ENCODE results near the gene MAL.

Gene MAL

DNA sequence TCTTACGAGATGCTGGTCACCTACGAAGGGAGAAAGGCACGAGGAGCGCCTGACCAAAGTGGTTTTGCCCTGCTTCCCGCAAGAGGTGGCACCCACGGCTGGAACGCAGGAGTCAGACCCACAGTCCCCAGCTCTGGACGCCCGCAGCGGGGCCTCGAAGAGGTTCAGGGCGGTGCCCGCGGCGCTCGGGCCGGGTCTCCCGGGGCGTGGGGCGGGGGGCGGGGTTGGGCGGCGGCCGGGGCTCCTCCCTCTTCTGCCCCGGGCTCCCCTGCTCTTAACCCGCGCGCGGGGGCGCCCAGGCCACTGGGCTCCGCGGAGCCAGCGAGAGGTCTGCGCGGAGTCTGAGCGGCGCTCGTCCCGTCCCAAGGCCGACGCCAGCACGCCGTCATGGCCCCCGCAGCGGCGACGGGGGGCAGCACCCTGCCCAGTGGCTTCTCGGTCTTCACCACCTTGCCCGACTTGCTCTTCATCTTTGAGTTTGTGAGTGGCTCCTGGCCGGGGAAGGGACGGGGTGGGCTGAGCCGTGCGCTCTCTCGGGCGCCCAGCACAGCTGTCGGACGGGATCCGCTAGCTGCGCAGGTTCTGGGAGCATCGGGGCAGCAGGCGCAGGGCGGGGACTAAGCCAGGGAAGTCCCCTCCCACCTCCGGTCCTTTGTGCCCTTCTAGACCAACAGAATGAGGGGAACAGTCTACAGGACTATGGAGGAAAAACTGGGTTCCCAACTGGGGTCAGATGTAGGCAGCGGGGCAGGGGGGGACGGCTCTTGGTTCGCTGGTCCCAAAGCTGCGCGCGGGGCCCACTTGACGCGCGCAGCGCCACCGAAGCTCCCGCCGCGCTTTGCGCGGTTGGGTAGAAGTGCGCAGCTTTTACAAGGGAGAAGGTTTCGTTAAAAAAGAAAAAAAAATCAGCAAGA is at the start of gene MAL:
MAL (plus strand) TSS at position 303 of the 914 bp plus-strand sequence; CDS start at position 388, 85 bp downstream.
- peak in 1 of 2 donors; percentile 33 for DNase-seq (ENCODE audit: low read depth in 2 of 2)

DNA sequence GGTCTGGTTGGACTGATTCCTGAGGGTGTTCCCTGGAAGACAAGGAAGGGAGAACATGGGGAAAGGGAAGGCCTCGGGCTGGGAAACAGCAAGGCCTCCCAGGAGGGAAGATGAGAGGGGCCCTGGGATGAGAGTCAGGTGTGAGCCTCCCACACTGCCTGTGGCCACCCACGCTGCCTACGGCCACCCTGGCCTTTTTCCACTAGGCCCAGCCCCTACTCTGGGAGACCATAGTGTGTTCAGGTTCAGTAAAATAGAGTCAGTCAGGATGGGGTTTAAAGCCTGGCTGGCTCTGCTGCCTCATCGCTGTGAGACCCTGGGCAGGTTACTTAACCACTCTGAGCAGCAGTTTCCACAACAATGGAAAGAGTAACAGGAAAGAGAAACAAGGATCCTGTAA is 47.7 kb upstream of the MAL start:
- no peak for DNase-seq (ENCODE audit: low read depth in 2 of 2)

DNA sequence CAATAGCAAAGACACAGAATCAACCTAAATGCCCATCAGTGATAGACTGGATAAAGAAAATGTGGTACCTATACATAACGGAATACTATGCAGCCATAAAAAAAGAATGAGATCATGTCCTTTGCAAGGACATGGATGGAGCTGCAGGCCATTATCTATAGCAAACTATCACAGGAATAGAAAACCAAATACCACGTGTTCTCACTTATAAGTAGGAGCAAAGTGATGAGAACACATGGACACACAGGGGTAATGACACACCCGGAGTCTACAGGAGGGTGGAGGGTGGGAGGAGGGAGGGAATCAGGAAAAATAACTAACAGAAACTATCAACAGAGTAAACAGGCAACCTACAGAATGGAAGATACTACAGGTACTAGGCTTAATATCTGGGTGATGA is 46.6 kb upstream of the MAL start:
- DNase-seq (ENCODE audit: low read depth in 2 of 2), result no peak

DNA sequence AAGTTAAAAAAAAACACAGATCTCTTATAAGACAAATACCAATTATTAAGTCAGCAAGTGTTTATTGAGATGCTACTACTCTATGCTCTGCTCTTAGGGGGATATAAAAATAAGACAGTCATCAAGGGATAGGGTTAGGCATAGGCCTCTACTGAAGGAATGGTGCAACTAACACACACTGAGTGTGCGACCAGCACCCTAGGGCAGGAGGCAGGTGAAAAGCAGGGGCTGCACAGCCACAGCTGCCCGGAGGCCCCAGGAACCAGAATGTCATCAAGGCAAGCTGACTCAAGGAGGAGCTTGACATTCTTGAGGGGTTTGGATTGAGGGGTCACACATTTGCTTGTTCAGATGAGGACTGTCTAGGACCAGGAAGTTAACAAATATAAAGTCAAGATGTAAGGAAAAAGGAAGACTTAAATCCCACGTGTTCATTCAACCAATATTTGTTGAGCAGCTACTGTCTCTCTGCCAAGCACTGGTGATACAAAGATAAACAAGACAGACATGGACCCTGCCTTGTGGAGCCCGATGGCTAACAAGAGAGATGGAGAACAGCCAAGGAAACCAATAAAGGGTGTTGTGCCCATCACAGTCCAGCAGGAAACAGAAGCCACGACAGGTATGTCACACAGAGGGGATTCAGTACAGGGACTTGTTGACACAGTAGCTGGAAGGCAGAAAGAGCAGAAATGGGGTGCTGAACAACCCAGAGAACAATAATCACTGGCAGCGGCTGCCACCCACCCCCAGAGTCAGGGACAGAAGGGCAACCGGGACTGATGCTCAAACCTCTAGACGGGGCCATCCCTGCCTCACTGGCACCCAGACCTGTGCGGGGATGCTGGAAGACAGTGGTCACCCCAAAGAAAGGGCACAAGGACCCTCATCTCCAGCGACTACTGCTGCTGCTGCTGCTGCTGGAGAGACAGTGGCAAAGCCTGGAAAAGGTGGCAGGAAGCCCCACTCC is 45.8 kb upstream of the MAL start:
- no peak for DNase-seq (ENCODE audit: low read depth in 2 of 2)

DNA sequence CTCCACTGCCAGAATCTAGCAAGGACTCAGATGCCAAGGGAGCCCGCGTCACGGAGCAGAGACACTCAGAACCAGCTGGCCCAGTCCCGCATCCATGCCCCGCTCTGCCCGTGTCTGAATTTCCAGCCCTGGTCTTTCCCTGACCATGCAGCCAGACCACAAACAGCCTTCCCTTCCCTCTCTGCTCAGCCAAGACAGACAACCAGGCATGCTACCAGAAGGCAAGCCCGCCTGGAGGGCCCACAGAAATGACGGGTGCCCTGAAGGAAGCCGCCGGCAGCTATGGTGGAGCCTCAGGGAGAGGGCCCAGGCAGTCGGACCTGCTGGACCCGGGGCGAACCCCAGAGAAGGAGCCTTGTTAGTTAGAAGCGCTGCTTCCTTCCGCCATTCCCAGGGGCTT is 45.1 kb upstream of the MAL start:
- no peak for DNase-seq (ENCODE audit: low read depth in 2 of 2)

DNA sequence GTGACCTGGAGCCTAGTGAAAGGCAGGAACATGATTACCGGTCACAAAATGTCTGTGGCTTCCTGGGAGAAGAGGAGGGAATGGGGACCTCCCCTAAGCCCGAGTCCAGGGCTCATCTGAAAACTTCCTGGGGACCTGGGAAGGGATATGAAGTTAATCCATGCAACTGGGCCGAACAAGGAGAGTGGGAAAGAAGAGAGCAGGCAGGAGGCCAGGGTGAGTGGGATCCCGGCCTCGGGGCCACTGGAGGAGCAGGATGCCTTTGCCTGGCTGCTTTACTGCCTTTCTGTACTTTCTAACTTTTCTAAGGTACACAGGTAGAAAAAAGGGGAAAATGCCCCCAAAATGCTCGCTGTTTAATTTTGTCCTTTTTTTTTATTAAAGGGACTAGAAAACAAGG is 43.4 kb upstream of the MAL start:
- DNase-seq (ENCODE audit: low read depth in 2 of 2), result no peak

DNA sequence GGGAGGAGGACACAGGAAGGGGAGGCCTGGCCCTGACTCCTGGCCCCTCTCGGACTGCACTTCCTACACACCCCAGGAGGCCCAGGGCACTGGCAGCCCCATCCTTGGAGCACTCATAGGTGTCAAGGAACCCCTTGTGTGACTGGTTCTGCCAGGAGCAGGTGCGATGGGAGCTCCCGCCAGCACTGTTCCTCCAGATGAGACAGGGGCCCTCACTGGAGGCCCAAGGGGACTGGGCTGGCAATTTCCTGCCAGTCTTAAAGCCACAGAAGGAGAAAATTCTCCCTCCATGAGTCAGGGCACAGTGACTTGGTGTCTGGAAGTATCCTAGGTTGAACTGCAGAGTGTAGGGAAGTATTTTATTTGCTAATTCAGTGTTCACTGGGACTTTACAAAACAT is 42.8 kb upstream of the MAL start:
- DNase-seq (ENCODE audit: low read depth in 2 of 2), result no peak

DNA sequence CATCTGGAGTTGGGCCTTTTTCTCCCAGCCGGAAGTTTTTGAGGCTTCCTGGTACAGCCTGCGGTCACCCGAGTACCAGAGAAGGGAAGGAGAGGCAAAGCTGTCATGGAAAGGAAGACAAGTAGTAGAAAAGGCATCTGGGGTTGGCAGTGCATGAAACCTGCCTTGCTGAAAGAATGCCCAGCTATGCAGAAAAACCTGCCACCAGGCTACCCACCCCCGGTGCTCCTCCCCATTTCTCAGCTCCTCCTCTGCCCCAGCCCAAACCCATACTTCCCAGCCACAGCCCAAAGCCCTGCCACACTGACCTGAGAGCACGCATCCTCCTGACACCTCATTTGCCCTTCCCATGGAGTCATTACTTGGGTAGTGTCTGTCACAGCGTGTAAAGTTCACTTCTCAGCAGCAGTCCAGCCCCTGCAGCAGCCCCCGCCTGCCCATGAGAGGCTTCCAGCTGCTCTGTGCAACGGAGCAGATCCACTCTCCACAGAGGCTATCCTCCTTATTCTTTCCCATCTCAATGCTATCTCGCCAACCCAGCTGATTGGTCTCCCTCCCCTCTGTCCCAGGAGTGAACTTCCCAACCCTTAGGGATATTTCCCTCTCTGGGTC is 40.4 kb upstream of the MAL start:
- DNase-seq (ENCODE audit: low read depth in 2 of 2), result no peak

DNA sequence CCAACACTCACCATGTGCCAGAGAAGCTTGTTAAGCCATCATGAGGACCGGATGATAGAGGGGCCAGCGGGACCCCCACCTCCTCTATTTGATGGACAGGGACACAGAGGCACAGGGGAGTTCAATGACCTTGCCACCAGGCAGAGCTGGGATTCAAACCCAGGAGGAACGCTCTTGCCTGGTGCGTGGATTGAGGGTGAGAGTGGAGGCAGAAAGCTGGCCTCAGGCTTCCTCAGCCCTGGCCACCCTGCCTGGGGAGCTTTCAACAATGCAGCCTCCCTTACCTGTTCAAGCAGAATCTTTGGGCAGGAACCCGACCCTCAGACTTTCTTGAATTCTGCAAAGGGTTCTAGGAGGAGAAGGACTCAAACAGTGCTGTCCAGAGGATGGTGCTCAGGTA is 39.9 kb upstream of the MAL start:
- DNase-seq (ENCODE audit: low read depth in 2 of 2), result no peak

DNA sequence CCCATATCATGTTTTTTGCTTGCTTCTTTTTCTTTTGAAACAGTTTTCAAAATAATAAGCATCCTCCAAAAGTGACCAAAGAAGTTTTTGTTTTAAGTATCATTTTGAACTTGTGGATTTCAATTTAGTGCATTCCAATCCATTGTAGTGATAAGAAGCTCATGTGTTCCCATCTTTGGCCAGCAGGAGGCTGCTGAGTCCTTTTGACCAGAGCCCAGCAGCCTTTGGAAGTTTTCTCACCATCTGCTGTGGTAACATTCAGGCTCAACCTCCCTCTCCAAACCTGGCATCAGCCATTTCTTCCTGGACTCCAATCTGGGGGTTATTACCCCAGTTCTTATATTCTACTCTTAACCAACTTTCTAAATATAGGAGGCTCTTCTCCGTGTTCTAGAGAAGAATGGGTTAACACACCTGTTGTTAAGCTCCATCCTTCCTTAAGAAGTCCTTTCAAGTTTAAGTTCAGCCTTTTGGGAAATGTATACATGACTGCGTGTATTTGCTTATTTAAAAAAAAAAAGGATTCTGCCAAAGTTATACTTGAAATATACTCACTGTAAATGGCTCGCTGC is 39.0 kb upstream of the MAL start:
- no peak for DNase-seq (ENCODE audit: low read depth in 2 of 2)

DNA sequence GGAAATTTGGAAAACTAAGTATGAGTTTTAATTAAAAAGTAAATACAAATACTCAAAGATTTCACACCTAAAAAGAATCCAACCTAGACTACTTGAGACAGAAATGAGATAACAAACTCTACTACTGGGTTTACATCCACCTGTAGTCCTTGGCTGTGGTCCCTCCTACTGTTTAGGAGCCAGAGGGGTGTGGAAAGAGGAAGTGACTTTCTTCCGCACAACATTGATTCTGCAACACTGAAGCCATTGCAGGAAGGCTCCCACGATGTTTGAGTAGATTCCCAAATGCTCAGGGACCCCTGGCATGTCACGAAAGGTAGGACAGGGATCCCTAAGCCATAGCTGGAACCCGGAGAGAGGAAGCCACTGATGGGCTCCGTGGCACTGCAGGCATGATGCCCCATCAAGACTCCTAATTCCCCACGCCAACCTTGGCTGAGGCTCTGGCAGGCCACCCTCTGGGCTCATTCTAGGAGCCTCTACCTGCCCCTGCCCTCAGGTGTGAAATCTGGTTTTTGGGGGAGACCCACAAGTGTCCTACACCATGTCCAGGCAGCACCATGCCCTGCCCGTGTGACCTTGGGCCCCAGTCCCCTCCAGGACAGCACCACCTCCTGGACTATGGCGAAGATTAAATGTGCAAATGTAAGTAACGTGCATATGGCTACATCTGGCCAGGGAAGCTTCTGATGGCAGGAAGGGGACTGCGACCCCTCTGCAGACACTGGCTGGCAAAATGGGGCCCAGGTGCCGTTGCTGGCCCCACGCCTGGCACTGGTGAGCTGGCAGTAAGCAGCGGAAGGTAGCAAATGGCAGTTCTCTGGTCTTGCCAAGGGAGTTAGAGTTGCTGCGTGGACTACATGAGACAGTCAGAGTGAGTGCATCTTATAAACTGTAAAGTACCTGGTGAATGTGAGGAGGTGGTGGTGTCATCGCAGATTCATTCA is 38.2 kb upstream of the MAL start:
- no peak for DNase-seq (ENCODE audit: low read depth in 2 of 2)

DNA sequence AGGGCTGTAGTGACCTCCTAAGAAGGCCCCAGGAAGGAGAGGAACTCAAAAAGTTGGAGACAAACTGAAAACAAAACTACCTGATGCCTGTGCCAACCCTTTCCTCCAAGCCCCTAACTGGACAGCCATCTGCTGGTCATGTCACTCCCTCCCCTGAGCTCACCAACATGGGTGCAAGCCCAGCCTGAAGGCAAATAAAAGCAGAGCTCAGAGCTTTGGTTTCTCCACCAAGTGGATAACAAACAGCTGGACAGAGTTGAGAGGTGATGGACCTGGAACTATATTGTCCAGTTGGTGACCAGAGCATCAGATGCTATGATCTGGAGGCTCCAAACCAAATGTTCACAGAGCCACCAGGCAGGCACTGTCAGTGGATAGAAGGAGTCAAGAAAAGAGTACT is 34.6 kb upstream of the MAL start:
- no peak for DNase-seq (ENCODE audit: low read depth in 2 of 2)

DNA sequence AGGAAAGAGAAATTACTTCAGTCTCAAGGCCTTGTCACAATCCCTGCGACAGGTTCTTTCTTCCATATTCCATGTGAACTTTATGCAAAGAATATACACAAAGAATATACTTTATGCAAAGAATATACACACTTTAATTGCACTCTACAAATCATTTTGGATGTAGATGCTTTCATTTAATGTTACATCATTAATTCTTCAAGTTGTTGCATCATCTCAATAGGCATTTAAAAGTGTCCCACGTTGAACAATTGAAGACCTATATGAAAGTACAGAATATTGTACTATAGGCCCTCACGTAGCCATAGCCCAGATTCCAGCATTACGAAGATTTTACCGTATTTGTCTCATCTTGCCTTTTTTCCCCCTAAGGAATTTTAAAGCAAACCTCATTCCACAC is 33.1 kb upstream of the MAL start:
- DNase-seq (ENCODE audit: low read depth in 2 of 2), result no peak

DNA sequence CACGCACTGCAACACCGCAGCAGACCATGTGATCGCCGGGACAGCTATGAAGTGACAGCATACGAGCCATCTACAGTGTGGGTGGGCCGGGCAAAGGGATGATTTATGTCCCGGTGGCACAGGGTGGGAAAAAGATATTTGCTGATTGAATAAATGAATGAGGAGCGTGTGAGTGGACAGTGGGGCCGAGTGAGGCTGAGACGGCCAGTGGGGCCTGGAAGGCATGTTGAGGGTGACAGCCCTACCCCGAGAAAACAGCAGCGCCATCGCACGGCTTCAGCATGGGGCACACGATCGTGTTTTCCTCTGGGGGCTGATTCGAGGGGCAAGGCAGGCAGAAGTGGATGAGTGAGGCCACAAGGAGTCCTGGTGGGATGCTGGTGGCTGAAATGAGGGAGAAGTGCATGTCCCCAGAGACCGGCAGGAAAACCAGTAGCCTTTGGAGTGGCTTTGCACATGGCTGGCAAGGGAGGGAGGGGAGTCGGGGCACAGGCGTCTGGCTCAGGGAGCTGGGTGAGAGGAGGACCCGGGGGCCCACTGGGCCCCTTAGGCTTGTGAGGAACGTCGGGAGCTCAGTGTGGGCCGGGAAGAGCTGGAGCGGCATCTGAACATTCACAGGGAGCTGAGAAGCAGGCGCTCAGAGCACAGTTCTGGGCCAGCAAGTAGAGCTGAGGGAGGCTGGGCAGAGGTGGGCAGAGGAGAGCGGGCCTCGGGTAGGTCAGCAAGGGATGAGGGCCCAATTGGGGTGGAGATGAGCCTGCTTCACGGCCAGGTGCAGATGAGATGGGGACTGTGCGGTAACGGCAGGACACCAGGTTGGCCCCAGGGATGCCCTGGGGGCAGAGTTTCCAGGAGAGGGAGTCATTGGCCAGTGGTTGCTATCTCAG is 32.1 kb upstream of the MAL start:
- DNase-seq (ENCODE audit: low read depth in 2 of 2), result no peak

DNA sequence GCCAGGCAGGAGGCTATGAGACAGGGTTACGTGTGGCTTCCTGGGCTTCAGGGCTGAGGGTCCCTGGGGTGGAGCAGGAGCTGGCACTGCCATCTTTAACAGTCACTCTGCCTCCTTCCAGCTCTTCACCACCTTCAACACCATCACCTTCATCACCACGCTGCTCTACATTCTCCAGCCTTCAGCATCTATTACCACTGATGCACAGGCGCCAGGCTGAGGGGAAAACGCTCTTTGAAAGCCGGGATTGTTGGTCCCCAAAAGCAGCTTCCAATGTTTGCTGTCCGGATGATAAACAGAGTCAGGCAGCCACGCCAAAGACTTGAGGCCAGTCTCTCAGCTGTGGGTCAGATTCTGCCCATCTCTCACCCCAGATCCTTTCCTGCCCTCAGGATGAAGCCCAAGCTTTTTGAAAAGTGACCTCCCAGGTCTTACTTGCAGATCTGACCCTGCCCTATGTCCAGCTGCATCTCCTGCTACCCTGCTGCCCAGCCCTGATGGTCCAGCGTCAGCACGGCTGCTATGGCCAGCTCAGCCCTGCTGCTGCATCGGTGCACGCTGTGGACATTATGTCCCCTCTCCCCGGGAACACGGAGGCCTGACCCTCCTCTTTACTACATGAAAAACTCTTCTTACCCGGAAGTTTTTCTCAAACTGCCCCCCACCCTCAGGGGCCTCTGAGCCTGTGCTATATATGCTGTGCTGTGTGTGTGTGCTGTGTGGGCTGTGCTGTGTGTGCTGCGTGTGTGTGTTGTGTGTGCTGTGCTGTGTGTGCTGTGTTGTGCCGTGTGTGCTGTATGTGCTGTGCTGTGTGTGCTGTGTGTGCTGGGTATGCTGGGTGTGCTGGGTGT is 31.2 kb upstream of the MAL start:
- no peak for DNase-seq (ENCODE audit: low read depth in 2 of 2)

DNA sequence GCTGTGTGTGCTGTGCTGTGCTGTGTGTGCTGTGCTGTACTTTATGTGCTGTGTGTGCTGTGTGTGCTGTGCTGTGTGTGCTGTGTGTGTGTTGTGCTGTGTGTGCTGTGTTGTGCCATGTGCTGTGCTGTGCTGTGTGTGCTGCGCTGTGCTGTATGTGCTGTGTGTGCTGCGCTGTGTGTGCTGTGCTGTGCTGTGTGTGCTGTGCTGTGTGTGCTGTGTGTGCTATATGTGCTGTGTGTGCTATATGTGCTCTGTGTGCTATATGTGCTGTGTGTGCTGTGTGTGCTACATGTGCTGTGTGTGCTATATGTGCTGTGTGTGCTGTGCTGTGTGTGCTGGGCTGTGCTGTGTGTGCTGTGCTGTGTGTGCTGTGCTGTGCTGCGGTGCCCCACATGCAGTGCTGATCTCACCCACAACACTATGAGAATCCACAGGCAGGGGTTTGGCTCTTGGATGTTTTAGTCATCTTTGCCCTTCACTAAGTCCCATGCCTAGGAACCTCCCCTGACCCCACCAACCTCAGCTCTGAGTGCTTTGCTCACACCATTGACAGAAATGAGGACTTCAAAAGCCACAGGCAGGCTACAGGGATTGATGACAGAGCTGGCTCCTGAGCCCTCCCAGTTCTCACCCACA is 30.5 kb upstream of the MAL start:
- no peak for DNase-seq (ENCODE audit: low read depth in 2 of 2)

DNA sequence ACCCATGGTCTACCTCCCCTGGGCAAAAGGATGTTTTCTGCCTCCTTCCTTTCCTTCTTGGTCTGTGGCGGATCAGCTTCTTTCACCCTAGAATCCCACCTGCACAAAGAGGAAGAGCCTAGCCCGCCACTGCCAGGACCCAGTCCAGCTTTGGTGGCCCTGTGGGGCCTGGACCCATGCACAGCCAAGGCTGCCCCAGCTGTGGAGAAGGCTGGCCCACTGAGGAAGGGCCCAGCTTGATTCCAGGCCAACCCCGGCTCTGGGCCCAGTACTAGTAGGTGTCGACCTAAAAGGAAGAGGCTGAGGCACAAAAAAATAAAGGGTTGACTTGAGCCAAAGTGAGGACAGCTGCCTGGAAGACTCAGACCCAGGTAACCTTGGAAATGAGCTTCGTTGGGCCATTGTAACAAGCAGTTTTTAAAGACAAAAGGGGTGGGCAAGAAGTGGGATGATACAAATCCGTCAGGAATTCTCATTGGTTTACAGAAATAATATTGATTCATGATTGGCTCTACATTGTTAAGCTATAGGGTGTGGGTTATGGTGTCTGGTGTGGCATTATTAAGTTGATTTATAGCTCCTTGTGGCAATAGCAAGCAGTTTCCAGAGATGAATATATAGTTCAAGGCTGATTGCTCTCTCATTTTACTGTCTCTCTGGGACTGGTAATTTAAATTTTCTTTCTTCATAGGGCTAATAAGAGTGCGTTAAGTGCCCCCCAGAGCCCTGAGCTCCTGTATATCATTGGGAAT is 29.8 kb upstream of the MAL start:
- DNase-seq (ENCODE audit: low read depth in 2 of 2), result no peak

Measured in stimulated activated CD8-positive, alpha-beta memory T cell treated with anti-CD3 and anti-CD28 coated beads, Interleukin-7, amount 100 ng/mL, for 4 hours (primary cell).